Activated T-cell treated with anti-CD3 and anti-CD28 coated beads for 1 hour (primary cell): ENCODE data around the gene PILRA.

Experiments
- DNase-seq: peaks from one replicate; pipeline ENCODE4 v3.0.0-alpha.2; 2020; ENCODE audit warnings: low read depth

Gene PILRA

DNA sequence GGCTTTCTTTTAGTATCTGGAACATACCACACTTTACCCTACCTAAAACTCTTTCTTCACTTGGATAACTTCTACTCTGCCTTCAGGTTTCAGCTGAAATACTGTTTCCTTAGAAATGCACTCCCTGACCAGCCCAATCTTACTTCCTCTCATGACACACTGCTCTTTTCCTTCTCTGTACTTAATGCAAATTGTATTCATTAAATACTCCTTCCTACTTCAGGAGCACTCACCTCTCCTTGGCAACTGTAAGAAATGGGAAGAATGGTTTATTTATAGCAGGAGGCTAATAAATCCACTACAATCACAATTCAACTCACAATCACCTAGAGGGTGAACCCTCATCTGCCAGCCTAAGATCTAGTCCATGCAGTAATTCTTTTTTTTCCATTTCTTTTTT is 40.1 kb downstream of the PILRA start:
- no peak for DNase-seq

DNA sequence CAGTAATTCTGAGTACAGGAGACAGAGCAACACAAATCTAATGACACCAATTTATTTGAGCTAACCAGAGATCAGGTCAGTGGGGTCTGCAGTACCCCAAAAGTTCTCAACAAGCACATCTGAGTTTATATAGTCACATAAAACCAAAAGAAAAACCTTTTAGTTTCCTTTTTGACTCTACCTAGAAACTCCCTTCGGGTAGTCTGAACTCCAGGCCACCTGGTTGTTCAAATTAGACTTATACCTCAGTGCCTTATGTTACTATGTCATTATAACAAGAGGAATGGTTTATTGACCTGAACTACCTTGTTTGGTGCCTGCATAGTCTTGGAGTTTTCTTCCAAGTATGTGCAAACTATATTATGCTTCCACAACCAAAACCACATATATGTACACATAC is 40.6 kb downstream of the PILRA start:
- DNase-seq = no peak

DNA sequence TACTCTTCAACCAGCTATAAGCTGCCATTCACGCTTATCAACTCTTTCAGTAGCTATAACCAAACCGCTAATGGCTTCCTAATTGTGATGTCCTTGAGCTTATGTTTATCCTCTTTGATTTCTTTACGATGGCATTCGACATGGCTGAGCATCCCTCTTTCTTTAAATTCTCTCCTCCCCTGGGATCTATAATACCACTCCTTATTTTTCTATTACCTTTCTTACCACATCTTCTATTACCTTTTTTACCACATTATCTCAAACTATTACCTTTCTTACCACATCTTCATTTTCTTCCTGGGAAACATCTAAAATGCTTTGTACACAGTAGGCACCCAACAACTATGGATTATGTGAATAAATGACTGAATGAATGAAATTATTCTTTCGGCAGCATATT is 42.2 kb downstream of the PILRA start:
- no peak for DNase-seq

DNA sequence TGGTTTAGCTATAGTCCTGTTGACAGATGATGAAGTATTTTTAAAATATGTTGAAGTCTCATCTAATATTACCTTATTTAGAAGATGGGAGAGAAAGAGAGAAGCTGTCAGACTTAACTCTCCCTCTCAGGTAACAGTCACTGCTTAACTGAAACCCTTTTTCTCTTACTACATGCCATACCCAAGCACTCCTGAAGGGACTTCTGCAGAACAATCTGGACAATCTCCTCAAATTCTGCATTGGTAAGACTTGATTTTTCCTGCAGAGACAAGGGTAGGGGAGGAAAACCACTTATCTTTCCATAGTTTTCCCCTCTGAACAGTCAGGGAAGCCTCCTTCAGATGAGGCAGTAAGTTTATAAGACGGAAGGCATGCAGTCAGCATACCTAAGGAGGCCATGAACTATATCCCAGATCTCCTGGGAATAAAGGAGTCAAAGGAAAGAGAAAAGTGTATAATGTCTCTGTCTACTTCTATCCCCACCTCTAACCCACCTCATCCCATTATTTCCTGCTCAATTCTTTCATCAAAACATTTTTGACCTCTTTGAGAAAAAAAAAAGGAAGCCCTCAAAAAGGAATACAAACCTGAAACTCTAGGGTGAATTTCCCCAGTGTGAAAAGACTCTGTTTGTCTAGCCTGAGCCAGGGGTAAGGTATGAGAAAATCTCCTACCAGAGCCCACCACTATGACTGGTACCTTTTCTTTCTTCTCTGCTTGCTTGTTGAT is 45.8 kb downstream of the PILRA start:
- no peak for DNase-seq

DNA sequence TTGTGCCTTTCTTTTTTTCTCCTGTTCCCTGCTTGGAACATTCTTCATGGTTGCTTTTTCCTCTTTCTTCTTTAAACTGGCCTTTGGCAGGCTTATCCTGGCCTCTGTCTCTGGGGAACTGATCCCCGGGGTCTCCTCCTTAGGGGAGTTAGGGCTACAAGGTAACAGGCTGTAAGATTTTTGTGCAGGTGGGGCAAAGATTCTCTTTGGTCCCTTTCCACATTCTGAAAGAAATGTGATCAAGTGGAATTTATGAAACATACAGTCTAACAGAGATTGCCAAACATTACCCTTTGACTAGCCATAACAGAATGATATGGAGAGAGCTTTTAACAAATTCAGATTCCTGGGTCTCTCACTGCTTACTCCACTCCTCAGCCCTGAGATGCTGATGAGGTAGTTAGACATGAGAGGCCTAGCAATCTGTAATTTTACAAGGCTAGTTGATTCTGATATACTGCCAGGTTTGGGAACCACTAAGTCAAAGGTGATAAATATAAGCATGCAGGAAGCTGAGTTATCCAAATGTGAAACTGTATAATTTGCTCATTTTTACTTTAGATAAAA is 46.5 kb downstream of the PILRA start:
- DNase-seq = no peak

DNA sequence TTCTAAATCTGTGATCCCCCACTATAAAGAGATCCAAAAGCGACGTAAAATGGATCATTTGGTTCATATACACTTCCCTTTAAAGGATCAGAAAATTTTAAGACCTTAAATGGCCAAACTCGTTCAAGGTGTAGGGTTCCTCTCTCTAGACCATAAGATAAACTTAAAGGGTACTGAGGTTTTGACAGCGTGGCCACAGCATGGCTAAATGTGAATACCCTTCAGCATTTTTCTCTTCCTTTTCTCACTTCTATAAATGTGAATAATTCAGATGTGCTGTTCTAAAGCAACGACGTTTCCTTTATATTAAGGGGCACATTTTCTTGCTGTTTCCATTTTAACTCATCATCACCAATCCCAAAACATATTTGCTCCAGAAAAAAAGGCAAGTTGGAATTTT is 50.0 kb downstream of the PILRA start:
- DNase-seq = no peak

DNA sequence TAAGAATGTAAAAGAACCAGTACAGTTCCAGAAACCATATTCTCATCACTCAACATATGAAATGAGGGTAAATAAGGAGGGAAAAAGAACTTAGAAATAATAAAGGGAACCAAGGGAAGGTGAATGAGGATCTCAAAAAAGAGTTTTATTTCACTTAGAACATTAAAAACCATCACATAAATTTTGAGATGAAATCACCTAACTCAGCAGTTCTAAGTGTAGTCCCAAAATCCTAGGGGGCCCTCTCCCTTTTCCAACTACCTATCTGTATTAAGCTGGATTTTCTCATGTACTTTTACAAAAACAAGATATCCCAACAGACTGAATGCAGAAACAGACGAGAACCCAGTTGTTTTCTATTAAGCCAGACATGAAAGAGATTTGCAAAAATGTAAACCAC is 52.1 kb downstream of the PILRA start:
- no peak for DNase-seq

DNA sequence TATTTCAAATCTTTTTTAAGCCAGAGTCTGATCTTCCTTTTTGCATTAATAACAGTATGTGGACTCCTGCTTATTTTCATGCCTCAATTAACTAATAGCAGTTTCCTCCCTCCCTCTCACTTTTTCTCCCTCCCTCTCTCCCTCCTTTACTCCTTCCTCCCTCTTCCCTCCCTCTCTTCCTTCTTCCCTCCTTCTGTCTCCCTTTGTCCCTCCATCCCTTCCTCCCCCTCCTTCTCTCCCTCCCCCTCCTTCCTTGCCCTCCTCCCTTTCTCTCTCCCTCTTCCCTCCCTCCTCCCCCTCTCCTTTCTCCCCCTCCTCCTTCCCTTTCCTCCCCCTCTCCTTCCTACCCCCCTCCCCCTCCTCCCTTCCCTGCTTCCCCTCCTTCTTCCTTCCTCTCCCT is 53.2 kb downstream of the PILRA start:
- DNase-seq = no peak

DNA sequence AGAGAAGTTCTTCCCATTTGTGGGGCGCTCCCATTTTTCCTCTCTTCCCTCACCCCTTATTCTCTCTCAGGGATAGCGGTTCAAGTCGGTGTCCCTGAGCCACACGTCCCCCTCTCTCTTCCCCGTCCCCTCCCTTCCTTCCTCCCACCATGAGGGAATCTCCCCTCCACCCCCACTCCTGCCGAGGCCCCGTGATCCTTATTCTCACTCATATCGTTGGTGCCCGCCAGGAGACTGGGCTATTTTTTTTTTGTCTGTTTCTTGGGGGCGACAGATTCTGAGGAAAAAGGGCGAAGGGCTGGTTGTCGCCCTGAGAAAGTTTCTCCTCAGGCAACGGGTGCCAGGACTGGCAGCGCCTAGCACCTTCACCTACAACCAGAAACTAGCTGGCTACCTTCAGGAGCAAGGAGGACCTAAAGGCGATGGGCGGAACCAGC is 54.5 kb downstream of the PILRA start:
- no peak for DNase-seq

DNA sequence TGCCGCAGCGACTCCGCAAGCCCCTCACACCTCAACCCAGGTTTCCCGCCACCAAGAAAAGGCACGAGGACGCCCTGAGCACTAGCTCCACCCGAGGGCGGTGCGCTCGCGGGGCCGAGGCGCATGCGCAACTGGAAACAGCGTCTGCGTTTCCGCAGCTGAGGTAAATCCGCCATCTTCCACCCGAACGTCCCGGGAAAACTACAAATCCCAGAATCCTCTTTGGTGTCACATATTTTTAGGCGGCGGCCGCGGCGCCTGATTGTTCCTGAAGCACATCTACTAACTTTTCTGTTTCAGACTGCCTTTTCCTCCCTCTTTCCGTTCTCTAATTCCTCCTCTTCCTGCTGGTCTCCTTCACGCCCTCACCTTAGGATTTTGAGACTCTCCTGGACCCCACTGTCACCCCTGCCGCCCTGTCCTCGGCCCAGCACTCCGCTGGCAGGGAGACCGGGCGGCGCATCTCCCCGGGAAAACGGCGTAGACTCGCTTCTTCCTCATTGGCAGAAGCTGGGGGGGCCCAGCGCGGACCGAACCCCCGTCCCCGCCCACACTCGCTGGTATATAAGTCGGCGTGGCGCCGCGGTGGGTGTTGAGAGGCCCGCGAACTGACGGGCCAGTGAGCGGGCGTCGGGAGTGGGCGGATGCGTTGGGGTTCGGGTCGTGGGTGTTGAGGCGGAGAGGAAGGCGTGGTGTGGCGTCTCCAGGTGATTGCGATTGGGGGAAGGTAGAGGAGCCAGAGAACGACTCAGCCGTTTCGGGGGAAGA is 55.1 kb downstream of the PILRA start, which contains the start of gene ZCWPW1:
Gene ZCWPW1, minus strand, starts transcription at position 505 of the 768 bp plus-strand sequence. CDS start 8,054 bp downstream, outside the sequence.
- peak; percentile 97 for DNase-seq

DNA sequence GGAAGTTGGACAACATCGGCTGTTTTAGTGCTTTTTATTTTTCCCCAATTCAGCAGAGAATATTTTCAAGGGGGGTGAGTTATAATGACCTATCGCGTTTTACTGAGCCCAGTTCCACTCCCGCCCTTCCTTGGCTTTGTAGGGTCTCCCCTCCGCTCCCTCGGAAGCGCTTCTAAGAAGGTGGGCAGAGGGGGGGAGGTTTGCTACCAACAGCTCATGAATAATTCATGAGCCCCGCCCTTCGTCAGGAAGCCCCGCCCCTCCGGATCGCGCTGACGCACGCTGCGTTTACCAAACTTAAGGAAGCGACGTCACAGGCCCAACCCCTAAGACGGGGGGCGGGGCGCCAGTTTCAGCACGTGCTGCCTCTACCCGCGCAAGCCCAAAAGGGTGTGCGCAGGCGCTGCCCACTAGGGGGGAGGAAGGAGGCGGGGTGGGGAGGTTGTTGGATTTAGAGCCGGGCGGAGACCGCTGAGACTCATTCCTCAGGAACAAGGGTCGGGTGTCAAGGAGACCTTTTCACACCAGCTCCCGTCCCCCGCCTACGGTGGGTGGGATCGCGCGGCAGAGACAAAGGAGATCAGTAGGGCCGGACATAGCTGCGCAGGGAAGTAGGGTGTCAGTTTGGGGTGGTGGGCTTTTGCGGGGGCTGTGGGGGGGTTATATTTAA is 55.8 kb downstream of the PILRA start:
- DNase-seq = peak; percentile 100

DNA sequence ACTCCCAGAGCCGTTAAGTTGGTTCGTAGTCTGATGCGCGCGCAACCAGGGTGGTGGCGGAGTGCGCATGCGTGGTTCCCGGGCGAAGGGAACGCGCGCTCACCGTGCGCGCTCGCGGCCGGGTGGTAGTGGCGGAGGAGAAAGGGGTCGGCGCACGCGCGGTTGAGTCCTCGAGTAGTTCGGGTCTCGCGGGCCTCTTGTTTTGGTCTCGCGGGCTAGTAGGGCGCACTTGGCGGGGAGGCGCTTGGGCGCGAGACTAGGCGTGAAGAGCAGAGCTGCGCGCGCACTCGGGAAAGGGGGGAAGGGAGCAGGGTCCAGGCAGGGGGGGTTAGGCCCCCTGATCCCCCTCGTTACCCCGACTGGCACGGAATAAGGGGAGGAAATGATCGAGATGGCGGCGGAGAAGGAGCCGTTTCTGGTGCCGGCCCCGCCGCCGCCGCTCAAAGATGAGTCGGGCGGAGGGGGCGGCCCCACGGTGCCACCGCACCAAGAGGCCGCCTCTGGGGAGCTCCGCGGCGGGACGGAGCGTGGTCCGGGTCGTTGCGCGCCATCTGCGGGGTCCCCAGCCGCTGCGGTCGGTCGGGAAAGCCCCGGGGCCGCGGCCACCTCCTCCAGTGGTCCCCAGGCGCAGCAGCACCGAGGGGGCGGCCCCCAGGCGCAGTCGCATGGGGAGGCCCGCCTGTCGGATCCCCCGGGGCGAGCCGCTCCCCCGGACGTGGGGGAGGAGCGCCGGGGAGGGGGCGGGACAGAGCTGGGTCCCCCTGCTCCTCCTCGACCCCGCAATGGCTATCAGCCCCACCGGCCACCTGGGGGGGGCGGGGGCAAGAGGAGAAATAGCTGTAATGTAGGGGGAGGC is 56.6 kb downstream of the PILRA start, which contains the start of gene MEPCE:
Gene MEPCE, plus strand, starts transcription at position 195 of the 856 bp plus-strand sequence. Its CDS starts 188 bp downstream, at position 383.
- DNase-seq = peak; percentile 99

DNA sequence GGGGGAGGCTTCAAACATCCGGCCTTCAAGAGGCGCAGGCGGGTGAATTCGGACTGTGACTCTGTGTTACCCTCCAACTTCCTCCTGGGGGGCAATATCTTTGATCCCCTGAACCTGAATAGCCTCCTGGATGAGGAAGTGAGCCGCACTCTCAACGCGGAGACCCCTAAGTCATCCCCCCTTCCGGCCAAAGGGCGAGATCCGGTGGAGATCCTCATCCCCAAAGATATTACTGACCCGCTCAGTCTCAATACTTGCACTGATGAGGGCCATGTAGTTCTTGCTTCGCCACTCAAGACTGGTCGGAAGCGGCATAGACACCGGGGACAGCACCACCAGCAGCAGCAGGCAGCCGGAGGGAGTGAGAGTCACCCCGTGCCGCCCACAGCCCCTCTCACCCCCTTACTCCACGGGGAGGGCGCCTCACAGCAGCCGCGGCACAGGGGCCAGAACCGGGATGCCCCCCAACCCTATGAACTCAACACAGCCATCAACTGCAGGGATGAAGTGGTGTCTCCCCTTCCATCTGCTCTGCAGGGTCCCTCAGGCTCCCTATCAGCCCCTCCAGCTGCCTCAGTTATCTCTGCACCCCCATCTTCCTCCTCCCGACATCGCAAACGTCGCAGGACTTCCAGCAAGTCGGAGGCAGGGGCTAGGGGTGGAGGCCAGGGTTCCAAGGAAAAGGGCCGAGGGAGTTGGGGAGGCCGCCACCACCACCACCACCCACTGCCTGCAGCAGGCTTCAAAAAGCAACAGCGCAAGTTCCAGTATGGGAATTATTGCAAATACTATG is 57.4 kb downstream of the PILRA start:
- DNase-seq = no peak

DNA sequence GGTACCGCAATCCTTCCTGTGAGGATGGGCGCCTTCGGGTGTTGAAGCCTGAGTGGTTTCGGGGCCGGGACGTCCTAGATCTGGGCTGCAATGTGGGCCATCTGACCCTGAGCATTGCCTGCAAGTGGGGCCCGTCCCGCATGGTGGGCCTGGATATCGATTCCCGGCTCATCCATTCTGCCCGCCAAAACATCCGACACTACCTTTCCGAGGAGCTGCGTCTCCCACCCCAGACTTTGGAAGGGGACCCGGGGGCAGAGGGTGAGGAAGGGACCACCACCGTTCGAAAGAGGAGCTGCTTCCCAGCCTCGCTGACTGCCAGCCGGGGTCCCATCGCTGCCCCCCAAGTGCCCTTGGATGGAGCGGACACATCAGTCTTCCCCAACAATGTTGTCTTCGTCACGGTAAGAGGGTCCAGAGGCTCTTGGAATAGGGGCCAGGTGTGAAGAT is 58.0 kb downstream of the PILRA start:
- DNase-seq = no peak

DNA sequence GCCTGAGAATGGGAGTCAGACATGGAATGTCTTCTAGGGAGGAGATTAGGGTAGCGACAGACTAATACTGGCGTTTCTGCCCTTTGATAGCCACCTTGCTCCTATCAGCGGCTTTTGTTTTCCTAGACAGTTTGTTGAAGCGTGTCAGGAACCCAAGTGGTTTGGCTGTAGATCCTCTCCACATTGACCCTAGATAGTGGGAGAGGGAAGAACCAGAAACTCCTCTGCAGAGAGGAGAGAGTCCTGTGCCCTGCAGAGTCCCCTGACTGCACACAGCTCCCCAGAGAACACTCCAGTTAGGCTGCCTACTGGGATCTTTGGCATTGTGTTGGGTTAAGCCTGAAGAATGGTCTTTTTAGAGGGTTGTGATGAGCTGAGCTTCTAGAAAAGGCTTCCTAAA is 58.8 kb downstream of the PILRA start:
- no peak for DNase-seq

DNA sequence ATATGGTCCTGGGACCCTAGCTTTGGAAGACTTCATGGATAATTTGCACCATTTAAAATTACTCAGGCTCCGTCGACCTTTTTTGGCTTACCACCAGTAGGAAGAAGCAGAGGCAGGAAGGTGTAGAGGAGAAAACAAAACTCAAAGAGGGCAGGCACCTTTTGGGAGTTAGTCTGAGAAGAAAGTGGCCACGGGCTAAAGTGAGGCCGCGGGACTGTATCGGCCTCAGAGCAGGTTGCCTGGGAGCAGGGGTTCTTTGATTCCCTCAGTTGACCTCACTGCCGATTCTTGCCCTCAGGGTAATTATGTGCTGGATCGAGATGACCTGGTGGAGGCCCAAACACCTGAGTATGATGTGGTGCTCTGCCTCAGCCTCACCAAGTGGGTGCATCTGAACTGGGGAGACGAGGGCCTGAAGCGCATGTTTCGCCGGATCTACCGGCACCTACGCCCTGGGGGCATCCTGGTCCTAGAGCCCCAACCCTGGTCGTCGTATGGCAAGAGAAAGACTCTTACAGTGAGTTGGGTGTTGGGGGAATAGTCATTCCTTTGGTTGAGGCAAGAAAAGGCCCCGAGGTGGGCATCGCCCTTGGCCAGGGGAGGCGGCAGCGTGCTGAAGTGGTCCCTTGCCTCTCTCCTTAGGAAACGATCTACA is 59.5 kb downstream of the PILRA start:
- no peak for DNase-seq

DNA sequence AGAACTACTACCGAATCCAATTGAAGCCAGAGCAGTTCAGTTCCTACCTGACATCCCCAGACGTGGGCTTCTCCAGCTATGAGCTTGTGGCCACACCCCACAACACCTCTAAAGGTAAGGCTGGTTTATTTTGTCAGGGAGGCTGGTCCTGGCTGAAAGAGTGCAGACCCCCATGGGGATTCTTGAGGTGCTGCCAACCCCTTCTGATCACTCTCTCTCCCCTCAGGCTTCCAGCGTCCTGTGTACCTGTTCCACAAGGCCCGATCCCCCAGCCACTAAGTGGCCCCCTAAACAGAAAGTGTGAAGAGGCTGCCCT is 59.9 kb downstream of the PILRA start:
- DNase-seq = no peak

DNA sequence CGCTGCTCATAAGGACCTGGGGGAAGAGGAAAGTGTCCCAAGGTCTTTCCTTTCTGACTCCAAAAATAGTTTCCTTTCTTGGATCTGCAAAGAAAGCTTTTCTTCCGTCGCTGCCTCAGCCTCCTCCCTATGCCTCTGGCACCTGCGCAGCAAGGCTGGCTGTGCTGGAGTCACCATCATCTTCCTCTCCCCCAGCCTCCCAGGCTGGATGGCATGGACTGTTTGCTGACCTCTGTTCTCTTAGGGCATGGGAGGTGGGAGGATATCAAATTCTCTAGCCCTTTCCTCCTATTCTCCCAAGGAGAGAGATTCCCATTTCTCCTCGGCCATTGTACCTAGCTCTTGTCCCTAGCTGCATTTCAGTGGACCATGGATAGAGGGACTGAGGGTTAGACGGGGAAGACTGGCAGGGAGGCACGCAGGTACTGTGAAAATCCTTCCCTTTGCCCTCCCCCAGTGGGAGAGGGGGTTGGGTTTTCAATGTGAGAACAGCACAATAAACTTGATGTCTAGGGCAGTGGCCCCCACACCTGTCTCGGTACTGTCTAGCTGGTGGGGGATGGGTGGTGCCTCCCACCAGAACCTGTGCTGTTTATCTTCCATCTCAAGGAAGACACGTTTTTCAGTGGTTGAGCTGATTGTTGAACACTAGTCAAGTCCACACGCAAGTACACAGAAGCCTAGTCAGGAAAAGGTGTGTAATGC is 60.5 kb downstream of the PILRA start:
- no peak for DNase-seq

DNA sequence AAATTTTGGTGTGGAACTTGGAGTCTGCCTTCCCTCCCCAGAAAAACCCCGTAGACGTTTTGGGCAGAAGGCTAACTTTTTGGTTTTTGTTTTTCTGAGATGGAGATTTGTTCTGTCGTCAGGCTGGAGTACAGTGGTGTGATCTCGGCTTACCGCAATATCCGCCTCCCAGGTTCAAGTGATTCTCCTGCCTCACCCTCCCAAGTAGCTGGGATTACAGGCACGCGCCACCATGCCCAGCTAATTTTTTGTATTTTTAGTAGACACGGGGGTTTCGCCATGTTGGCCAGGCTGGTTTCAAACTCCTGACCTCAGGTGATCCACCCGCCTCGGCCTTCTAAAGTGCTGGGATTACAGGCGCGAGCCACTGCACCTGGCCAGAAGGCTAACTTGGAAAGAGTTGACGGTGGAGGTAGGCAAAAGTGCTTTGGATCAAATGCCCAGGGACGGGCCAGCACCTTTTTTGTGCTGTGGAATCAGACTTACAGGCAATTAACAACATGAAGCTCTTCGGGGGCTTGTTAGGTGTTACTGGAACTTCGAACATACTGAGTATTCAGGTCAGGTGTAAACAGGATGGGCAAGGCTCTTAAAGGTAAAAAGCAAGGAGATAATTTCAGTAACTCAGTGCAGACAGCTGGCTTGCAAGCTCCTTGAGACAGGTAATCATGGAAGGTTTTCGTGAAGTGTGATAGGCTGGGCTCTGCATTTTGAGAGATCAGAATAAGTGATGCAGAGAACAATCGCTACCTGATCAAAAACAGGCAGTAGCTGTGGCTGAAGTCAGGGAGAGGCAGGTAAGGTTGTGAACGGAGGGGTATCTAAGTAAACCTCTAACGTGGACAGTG is 61.2 kb downstream of the PILRA start:
- DNase-seq = no peak
